ENCODE measurements around the gene ATXN7L1. TPM values are rescaled to one million over a fixed set of nuclear protein-coding genes. Genes with fewer than 3 reads are reported as not detected.

ATXN7L1 gene
- polyA plus RNA-seq, 1 experiment, result 2.7 TPM

GRCh38 chr7:105752671-105753275 lies 123.6 kb downstream of the ATXN7L1 start:
- no peak overlapping the region for H3K4me3 ChIP-seq (ENCODE audit: low read depth, low read length)
- TF ChIP-seq CTCF (IDR thresholded peaks at IDR 0.05; ENCODE audit: insufficient read depth, low read depth, low read length), result no peak
- CTCF ChIA-PET, result interaction anchor here (0.8 to 1.7 kb wide), 4 partner anchors 9 to 100 kb away, joined by 3 to 4 read pairs (median 3); no protein-coding TSS in a partner anchor
- H3K27me3 ChIP-seq (ENCODE audit: control insufficient read depth, insufficient read depth, low read length), result no peaks in the 10 kb centered on the region
- DNase-seq (ENCODE audit: low read depth), result no peak
- POLR2A ChIA-PET, result no interaction called here
- peaks cover 1% of the 10 kb centered on the region; the same call in 1 of the 2 replicates for H3K36me3 ChIP-seq (ENCODE audit: control insufficient read depth, insufficient read depth, low read length)

GRCh38 chr7:105751054-105751453 lies 125.3 kb downstream of the ATXN7L1 start:
- Histone ChIP-seq H3K27me3 (ENCODE audit: control insufficient read depth, insufficient read depth, low read length) (no peaks in the 10 kb centered on the region), H3K4me3 (ENCODE audit: low read depth, low read length) (no peak overlapping the region), H3K36me3 (ENCODE audit: control insufficient read depth, insufficient read depth, low read length) (peaks cover 1% of the 10 kb centered on the region)
- TF ChIP-seq CTCF (IDR thresholded peaks at IDR 0.05; ENCODE audit: insufficient read depth, low read depth, low read length), result no peak
- DNase-seq (ENCODE audit: low read depth), result no peak
- CTCF ChIA-PET, result interaction anchor here (1.3 to 3.2 kb wide), 2 partner anchors 9 to 10 kb away, joined by 5 to 9 read pairs; no protein-coding TSS in a partner anchor
- POLR2A ChIA-PET, result no interaction called here

DNA sequence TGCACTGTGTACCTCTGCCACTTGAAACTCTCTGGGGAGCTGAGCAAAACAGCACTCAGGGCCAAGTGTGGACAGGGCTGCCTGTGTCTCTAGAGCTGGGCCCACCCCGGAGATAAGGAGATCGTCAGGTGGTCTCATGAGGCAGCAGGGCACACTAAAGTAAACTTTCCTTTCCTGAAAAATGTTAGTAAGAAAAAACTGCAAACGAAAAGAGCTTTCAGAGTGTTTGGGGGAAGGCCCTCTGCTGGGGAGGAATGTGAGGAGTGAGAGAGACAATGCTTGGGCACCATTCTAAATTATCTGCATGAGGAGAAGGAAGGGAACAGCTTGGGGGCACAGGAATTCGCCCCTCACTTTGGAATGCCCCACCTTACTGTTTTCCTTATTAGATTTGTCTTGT lies 127.7 kb downstream of the ATXN7L1 start:
- no peak for DNase-seq (ENCODE audit: low read depth)
- Histone ChIP-seq H3K4me3 (ENCODE audit: low read depth, low read length) (no peak overlapping the region), H3K27me3 (ENCODE audit: control insufficient read depth, insufficient read depth, low read length) (no peaks in the 10 kb centered on the region), H3K36me3 (ENCODE audit: control insufficient read depth, insufficient read depth, low read length) (peaks cover 1% of the 10 kb centered on the region)
- TF ChIP-seq CTCF (IDR thresholded peaks at IDR 0.05; ENCODE audit: insufficient read depth, low read depth, low read length), result 0 out of 2 replicates have a peak, but pooled peaks have one; percentile 6
- ChIA-PET CTCF (interaction anchor here (1.0 to 3.2 kb wide), 5 partner anchors 12 to 96 kb away, joined by 3 to 9 read pairs (median 4); no protein-coding TSS in a partner anchor), POLR2A (no interaction called here)

- no peak for DNase-seq (ENCODE audit: low read depth)
- Histone ChIP-seq H3K4me3 (ENCODE audit: low read depth, low read length) (no peak overlapping the region), H3K36me3 (ENCODE audit: control insufficient read depth, insufficient read depth, low read length) (no peaks in the 10 kb centered on the region; the same call in 1 of the 2 replicates), H3K27me3 (ENCODE audit: control insufficient read depth, insufficient read depth, low read length) (no peaks in the 10 kb centered on the region)
- ChIA-PET POLR2A (no interaction called here), CTCF (interaction anchor here (1.4 kb wide), 1 partner anchor 16 kb away, joined by 3 read pairs; no protein-coding TSS in a partner anchor)
- TF ChIP-seq CTCF (IDR thresholded peaks at IDR 0.05; ENCODE audit: insufficient read depth, low read depth, low read length), result no peak
Measured at GRCh38 chr7:105745681-105746330, 130.6 kb downstream of the ATXN7L1 start.

GRCh38 chr7:105744258-105744657 lies 132.1 kb downstream of the ATXN7L1 start:
- Histone ChIP-seq H3K27me3 (ENCODE audit: control insufficient read depth, insufficient read depth, low read length) (no peaks in the 10 kb centered on the region), H3K36me3 (ENCODE audit: control insufficient read depth, insufficient read depth, low read length) (no peaks in the 10 kb centered on the region; the same call in 1 of the 2 replicates), H3K4me3 (ENCODE audit: low read depth, low read length) (no peak overlapping the region)
- no peak for DNase-seq (ENCODE audit: low read depth)
- CTCF ChIA-PET, result interaction anchor here (0.6 to 1.4 kb wide), 3 partner anchors 9 to 92 kb away, joined by 3 read pairs; no protein-coding TSS in a partner anchor
- POLR2A ChIA-PET, result no interaction called here
- no peak for TF ChIP-seq CTCF (IDR thresholded peaks at IDR 0.05; ENCODE audit: insufficient read depth, low read depth, low read length)

Measured in BJ (cell line).